Activated CD8-positive, alpha-beta memory T cell treated with anti-CD3 and anti-CD28 coated beads for 4 hours (primary cell): ENCODE data around the gene HELT.

Source experiments
- DNase-seq, 2 donors: peaks; one replicate each; pipeline ENCODE4 v3.0.0-alpha.2; 2020; ENCODE audit warnings: low read depth in 2 of 2

The HELT gene

GRCh38 chr4:185003596-185004351 is 14.5 kb upstream of the HELT start:
- no peak for DNase-seq

GRCh38 chr4:185004562-185005218 is 13.6 kb upstream of the HELT start:
- no peak for DNase-seq

GRCh38 chr4:185005219-185005819 is 13.0 kb upstream of the HELT start:
- DNase-seq, result peak; percentile 53 to 54

- no peak for DNase-seq
Measured at GRCh38 chr4:185011408-185011807, 6.9 kb upstream of the HELT start.

- DNase-seq, result no peak
Measured at GRCh38 chr4:185013417-185014125, 4.7 kb upstream of the HELT start.

- no peak for DNase-seq
Measured at GRCh38 chr4:185015108-185015507, 3.2 kb upstream of the HELT start.

GRCh38 chr4:185016101-185016940 is 2.0 kb upstream of the HELT start:
- DNase-seq, result no peak

GRCh38 chr4:185016946-185017758 is 1.1 kb upstream of the HELT start:
- no peak for DNase-seq

- DNase-seq, result no peak
Measured at GRCh38 chr4:185018834-185019455, 655 bp downstream of the HELT start.

- no peak for DNase-seq
Measured at GRCh38 chr4:185019456-185020292, 1.4 kb downstream of the HELT start.

GRCh38 chr4:185020293-185020808 is 2.1 kb downstream of the HELT start:
- no peak for DNase-seq

GRCh38 chr4:185020863-185021761 is 2.8 kb downstream of the HELT start:
- no peak for DNase-seq

GRCh38 chr4:185023471-185023870 is 5.2 kb downstream of the HELT start:
- no peak for DNase-seq

- DNase-seq, result no peak
Measured at GRCh38 chr4:185028625-185029024, 10.3 kb downstream of the HELT start.

GRCh38 chr4:185031611-185032010 is 13.3 kb downstream of the HELT start:
- DNase-seq, result no peak

- DNase-seq, result no peak
Measured at GRCh38 chr4:185033072-185033471, 14.8 kb downstream of the HELT start.

GRCh38 chr4:185033950-185034349 is 15.7 kb downstream of the HELT start:
- DNase-seq, result no peak

GRCh38 chr4:185035284-185035683 is 17.0 kb downstream of the HELT start:
- no peak for DNase-seq
